Stimulated activated naive CD8-positive, alpha-beta T cell treated with anti-CD3 and anti-CD28 coated beads, Interleukin-15, Interleukin-2, amounts not matched to agents 100 U/mL and 50 U/mL, for 24 hours (primary cell): Measurements from ENCODE around the gene DPEP1.
A peak's percentile ranks its signal among the peaks of the same experiment; 100 is the strongest.

Experiments
- ATAC-seq: fragments of 150-1000 bp; cut with Tn5 transposase; one replicate; pipeline ENCODE4 v1.10.0; 2021
- DNase-seq: peaks from one replicate; pipeline ENCODE4 v3.0.0; 2021

Gene DPEP1

DNA sequence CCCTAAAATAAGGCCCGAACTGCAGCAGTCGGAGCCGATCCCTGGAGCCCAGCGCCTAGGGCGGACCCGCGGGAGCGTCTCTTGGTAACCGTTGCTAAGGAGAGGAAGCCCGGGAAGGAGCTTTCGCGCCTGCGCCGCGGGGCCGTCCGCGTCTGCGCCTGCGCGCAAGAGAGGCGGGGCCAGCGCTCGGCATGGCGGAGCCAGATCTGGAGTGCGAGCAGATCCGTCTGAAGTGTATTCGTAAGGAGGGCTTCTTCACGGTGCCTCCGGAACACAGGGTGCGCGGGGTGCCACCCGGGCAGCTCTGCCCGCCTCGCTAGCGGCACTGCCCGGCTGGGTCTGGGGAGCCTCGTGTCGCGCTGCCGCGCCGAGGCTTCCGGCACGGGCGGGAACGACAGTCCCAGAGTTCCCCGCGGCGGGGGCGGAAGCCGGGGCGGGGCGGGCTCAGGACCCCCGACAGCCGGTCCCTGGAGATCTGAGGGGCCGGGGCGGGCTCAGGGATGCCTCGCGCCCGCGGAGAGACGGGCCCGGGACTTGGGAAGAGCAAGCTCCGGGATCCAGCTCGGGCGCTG lies 73.2 kb downstream of the DPEP1 start, which contains the start of gene CDK10:
Gene CDK10, plus strand, starts transcription at position 170 of the 572 bp plus-strand sequence. Its CDS starts 22 bp downstream, at position 192.
- DNase-seq (peak; percentile 94), ATAC-seq (peak; percentile 89)

DNA sequence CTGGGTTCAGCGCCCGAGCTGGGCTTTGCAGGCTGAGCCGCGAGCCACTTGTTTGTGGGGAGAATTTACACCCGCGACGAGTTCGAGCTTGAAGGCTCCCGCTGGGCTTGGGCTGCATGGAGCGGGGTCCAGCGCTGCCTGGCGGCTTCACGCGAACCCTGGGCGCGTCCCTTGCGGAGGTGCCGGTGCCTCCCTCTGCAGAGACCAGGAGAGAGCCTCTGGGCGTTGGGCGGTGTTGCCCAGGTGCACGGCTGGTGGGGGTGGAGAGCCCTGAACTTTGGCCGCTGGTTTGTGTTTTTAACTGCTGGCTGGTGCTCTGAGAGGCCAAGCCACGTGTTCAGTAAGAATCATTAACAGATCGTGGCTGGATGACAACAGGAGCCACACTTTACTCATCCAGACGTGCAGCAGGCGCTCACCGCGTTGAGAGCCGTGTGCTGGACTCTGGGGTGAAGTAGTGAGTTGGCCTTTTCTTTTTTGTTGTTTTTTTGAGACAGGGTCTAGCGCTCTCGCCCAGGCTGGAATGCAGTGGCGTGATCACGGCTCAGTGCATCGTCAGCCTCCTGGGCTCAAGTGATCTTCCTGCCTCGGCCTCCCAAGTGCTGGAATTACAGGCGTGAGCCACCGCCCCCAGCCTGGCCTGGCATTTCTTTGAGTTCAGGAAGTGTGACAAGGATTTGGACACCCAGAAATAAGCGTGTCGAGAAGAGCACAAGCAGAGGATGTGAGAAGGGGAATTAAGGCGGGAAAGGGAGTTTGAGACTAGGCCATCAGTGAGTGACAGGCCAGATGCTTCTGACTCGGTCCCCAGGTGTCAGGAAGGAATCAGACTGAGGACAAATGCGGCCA lies 73.9 kb downstream of the DPEP1 start:
- peak; percentile 31 for DNase-seq
- ATAC-seq: peak; percentile 41
